Transverse colon (tissue), 4 donors: ENCODE measurements around the gene PORCN.

ENCODE experiments used
- CTCF ChIP-seq, 5 experiments: fragments of 200-600 bp in 3 of 5; fragments of 450-650 bp in 2 of 5; sonication (generic) in 3 of 5; IDR thresholded peaks; 1 replicate in 2 of 5; 2 replicates in 3 of 5; pipeline ENCODE4 v1.5.1; 2016 to 2017; ENCODE audit warnings: antibody characterized with exemption in 5 of 5, inconsistent platforms in 3 of 5, mild to moderate bottlenecking in 2 of 5, moderate library complexity in 1 of 5
- EP300 ChIP-seq: sonication (generic); formaldehyde crosslinking; IDR thresholded peaks from one replicate; pipeline ENCODE4 v1.6.1; 2017; ENCODE audit warnings: antibody characterized with exemption, low read depth
- POLR2A ChIP-seq: fragments of 450-650 bp; IDR thresholded peaks from one replicate; pipeline ENCODE4 v1.6.1; 2016; ENCODE audit warnings: antibody characterized with exemption, mild to moderate bottlenecking, moderate library complexity
- POLR2AphosphoS5 ChIP-seq, 3 donors: sonication (generic); formaldehyde crosslinking; IDR thresholded peaks; one replicate each; pipeline ENCODE4 v1.6.1; 2016; ENCODE audit warnings: antibody characterized with exemption in 3 of 3

DNA sequence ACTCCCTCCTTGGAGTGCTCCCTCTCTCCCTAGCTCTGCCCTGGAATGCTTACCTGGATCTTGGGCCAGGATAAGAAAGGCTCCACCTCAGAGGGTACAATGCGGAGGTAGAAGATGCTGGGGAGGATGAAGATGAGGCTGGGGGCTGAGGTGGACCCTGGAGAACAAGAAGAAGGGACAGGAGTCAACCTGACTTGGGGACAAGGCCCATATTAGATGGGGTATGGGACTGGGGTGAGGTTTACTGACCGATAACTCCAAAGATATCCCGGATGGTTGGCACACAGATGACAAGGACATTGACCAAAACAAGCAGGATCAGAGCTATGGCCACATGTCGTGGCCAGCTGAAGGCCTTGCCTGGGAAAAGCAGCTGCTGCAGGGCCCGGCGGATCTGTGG is 49.3 kb upstream of the PORCN start:
- TF ChIP-seq POLR2AphosphoS5 (IDR thresholded peaks at IDR 0.05): no peak
- TF ChIP-seq CTCF (IDR thresholded peaks at IDR 0.05): no peak
- TF ChIP-seq POLR2A: no peak
- TF ChIP-seq EP300: no peak
